Measurements from ENCODE around the gene DAND5. TPM values are rescaled to one million over a fixed set of nuclear protein-coding genes. Genes with fewer than 3 reads are reported as not detected.
A peak's percentile ranks its signal among the peaks of the same experiment; 100 is the strongest.

DAND5 gene
- total RNA-seq, 1 donor = under 0.01 TPM

DNA sequence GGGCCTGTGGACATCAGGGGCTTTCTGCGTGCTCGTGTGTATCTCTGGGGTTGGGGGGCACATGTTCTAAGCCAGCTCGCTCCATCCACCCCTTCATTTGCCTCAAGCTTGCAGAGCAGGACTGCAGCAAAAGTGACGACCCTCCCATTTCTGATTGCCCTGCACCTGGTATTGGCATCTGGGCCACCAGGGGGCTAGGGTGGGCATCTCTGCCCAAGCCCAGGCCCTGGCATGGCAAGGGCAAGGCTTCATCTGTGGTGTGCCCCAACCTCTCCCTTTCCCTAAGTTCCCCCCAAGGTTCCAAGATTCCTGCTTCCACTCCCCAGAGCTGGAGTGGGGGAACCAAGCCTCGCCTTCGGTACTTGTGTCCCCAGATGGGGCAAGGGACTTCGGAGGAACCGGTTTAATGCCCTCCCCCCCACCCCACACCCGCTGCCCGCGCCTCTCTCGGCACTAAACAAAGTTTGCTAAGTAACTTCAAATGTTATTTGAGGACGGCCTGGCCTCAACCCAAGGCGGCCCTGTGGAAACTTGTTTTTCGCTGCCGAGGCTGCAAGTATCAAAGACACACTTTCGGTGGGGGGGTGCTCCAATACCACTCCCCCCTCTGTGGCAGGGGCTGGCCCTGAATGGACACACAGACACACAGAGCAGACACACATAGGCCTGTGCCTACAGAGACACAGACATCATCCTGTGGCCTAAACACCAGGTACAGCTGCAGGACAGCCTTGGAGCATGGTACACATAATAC is 38.1 kb downstream of the DAND5 start:
- DNase-seq (ENCODE audit: low read depth in 2 of 3, low spot score in 2 of 3) = no peak

DNA sequence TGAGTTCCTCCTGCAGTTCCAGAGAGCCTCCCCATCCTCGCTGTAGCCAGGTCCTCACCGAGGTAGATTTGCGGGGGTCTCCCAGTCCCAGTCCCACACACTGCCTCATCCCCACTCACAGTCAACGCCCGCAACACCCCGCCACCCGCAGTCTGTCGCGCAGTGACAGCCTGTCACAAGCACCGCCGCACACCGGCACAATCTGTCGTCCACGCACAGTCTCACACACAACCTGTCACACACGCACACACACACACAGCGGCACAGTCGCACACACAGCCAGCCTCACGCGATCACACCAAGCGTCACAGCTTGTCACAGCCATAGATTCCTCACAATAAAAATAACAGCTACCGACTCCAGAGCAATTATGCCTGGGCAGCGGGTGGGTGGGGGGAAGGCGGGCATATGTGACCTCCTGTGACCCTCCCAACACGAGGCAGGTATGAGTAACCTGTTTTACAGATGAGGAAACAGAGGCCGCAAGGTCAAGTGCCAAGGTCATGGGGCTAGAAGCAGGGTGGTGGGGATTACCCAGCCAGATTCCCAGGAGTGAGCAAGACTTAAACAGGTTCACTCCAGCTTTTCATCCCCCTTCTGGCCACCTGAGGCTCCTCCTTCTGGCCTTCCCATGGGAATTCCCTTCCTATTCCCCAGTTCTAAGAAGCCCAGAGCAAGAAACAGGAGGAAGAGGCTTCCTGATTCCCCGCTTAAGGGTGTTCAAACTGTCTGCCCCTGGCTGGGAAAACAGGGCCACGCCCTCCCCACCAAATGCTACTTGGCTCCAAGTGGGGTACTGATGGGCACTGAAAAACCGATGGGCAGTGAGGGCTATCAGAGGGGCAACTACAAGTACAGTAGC is 39.8 kb downstream of the DAND5 start:
- no peak for DNase-seq (ENCODE audit: low read depth in 2 of 3, low spot score in 2 of 3)

DNA sequence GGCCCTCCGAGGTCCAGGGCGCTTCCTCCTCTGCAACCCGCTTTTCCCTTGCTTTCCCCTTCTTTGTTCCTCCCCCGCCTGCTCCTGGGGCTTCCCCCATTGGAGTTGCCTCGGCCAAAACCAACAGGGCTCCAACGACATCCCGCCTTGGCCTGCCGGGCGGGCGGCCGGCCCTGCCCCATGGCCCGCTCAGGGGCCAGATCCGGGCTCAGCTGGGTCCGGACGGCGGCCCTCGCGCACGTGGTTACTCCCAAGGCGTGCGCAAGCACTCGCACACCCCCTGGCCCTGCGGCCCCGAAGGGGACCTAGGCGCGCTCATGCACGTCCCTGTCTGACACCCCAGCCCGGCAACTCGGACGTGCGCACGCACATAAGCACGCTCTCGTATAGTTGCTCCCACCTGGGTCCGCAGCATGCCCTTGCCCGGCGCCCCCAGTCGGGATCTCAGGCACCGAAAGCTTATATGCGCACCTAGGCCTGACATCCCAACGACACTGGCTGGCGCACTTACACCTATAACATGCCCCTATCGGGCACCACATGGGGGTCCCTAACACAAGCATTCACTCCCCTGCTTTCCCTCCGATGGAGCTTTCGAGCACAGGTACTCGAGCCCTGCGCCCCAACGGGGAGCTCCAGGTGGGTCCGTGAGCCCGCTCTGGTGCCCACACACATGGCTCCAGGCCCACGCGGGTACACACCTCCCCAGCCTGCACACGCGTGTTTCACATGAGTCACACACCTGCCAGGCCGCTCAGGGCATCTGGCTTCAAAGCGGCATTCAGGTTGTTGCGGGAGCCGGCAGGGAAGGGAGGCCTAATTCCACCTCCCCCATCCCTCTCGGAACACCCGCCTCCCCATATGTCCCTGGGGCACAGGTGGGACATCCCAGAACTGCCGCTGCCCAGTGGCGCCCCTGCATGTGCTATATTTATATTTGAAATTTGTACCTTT is 40.9 kb downstream of the DAND5 start:
- DNase-seq (ENCODE audit: low read depth in 2 of 3, low spot score in 2 of 3) = no peak

DNA sequence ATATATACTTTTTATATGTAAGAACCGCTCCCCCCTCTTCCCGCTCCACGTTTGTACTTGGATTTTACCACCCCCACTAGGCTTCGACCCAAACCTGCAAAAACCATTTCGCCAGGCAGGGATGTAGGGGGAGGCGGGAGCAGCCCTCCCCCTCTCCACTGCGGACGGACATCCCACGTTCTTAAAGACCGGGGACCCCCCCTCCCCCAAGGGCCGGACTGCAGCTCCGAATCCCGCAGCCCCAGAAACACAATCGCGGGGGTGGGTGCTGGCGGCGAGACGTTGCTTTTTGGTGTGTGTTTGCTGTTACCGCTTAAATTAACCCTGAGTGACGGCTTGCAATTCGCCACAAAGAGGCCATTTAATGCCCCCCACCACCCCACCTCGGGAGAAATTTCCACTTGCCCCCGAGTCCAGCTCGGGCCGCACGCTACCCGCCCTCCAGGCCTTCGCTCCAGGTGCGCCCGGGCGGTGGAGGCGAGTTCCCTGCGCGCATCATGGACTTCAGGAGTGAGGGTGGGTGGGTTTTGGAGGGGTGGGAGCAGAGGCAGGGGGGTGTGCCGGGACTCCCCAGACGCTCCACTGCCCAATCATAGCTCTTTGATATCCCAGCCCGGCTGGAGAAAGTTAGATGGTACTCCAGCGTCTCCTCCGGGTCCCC is 41.7 kb downstream of the DAND5 start:
- no peak for DNase-seq (ENCODE audit: low read depth in 2 of 3, low spot score in 2 of 3)

DNA sequence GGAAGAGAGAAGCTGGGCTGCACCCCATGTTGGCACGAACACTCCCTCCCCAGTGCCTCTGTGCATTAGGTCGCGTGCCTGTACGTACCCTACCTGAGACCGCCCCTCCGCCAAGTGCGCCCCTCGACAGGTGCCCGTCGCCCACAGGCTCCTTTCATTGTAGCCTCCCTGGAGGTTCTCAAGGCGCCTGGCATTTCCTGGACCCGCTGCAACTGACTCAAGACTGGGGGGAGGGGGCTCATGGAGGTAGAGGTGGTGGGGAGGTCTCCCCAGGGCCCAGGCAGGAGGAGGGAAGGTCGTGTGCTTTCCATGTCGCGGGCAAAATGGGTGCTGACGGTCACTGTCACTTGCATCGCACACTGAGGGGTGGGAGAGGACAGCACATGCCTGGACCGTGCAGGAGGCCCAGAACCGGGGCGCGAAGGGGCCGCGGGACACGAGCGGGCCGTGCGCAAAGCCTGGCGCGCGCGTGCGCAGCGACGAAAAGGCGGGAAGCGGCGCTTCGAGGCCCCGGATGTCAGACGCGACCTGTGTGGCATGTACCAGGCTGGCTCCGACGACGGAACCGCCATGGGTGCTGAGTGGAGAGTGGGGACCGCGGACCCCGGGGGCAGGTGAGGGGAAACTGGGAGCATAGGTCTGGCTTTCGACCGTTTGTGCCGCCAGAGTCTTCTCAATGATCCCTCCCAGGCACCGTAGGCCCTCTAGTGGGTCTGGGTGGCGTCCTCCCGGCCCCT is 42.4 kb downstream of the DAND5 start:
- DNase-seq (ENCODE audit: low read depth in 2 of 3, low spot score in 2 of 3) = peak in 1 of 3 donors; percentile 29

DNA sequence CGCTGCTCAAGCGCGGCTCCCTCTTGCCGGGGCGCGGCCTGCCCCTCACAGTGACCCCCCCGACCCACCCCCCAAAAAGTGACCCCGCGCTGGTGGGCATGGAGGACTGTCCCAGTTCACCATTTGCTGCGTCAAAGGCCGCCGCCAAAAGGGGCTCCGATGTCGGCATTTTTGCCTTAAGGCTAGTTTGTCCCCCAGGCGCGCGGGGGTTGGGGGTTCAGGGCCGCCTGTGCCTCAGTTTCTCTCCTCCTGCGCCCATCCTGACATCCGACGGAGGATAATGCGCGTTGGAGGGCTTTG is 43.0 kb downstream of the DAND5 start:
- DNase-seq (ENCODE audit: low read depth in 2 of 3, low spot score in 2 of 3) = no peak

DNA sequence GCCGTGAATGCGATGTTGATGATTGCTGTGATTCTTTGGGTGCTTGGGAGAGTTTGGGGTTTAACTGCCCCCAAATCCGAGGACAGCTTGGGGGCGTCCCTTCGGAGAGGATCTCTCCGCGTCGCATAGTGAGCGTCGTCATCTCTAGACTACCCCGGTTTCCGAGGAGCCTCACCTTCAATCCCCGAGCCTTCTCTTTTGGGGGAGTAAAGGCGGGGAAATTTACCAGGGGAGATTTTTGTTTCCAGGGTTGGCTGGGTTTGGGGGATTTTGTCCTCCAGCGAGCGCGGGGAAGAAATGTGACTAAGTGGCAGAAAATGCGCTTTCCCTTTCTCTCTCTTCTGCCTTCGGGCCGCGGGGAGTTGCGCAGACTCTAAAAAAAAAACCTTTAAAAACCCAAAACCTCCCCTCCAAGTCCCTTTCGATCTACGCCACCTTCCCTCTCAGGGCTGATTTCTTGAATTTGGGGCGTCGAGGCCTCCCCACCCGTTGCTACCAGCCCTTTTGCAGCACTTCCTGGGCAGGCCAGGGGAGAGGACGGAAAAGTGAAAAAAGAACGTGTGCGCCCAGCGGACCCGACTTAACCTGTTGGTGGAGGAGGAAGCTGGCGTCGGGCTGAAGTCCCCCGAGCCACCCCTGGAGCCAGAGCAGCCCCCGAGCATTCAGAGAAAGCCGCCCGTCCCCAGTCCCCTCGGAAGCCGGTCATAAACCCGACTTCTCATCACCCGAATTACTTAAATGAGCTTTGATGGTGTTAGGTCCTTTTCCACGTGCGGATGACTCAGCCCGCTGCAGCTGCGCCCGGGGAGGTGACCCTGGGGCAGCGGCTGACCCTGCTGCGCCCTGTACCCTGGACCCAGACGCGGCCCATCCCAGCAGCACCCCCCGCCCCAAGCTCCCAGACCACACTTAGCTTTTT is 43.6 kb downstream of the DAND5 start:
- peak in 2 of 3 donors; percentile 41 to 64 for DNase-seq (ENCODE audit: low read depth in 2 of 3, low spot score in 2 of 3)

DNA sequence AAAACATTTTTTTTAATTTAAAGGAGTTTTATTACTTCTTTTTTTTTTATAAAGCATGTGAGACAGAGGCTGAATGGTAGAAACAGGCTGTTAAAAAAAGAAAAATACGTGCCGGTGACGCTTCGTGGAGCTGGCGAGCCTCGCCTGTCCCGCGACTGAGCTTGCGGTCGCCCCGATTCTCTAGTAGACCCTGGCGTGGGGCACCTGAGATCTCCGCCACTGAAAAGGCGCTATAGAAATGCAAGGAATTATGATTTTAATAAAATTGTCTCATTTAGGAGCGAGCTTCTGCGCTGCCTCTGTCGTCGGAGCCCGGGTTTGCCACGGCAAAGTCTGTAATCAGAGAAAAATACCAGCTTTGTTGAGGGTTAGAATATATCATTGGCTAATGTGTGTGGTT is 44.3 kb downstream of the DAND5 start:
- DNase-seq (ENCODE audit: low read depth in 2 of 3, low spot score in 2 of 3) = peak in 1 of 3 donors; percentile 32

DNA sequence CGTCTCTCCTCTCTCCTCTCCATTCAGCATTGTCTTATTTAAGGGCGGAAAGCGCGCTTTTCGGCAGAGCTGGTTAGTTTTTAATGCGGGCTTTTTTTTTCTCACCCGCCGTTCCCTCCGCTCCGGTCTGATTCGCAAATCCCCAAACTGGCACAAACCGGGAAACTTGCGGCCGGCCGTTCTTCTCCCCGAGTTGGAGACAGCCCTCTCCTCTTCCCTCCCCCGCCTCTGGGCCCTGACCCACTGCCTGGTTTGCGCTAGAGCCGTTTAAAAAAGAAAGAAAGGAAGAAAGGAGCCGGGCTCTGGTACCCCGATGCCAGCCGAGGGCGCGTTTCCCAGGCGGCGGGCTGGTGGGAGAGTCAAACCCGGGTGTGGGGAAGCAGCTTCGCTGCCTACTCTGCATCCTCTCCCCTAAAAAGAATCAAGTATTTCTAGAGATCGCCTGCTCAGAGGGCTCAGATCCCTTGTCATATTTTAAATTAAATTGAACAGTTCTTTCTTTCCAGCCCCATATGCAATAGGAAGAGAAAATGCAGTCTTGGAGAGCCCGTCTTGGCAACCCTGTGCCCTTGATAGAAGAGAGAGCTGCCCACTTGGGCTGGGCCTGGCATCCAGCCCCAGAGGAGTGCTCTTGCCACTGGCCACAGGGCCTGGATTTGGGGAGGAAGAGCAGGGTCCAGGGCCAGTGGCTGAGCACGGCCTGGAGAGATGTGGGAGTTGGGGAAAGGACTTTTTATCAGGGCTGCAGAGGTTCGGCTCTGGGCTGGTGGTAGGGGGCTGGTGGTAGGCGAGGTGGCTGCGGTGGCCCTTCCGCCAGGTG is 44.9 kb downstream of the DAND5 start:
- peak in 1 of 3 donors; percentile 28 for DNase-seq (ENCODE audit: low read depth in 2 of 3, low spot score in 2 of 3)

DNA sequence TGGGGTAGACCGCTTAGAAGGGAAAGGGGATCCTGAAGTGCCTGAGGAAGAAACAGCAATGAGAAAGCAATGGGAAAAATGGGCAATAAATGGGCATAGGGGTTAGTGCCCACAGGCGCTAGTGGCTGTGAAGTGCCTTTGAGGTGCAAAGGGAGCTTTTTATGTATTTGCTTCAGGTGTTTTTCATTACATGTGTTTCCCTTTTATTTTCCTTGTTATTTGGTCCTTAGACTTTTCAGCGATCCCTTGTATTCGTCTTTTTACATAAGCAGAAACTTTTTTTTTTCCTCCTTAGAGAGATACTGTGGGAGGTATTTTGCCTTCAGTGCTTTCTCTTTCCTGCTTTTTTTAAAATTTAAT is 45.5 kb downstream of the DAND5 start:
- no peak for DNase-seq (ENCODE audit: low read depth in 2 of 3, low spot score in 2 of 3)

DNA sequence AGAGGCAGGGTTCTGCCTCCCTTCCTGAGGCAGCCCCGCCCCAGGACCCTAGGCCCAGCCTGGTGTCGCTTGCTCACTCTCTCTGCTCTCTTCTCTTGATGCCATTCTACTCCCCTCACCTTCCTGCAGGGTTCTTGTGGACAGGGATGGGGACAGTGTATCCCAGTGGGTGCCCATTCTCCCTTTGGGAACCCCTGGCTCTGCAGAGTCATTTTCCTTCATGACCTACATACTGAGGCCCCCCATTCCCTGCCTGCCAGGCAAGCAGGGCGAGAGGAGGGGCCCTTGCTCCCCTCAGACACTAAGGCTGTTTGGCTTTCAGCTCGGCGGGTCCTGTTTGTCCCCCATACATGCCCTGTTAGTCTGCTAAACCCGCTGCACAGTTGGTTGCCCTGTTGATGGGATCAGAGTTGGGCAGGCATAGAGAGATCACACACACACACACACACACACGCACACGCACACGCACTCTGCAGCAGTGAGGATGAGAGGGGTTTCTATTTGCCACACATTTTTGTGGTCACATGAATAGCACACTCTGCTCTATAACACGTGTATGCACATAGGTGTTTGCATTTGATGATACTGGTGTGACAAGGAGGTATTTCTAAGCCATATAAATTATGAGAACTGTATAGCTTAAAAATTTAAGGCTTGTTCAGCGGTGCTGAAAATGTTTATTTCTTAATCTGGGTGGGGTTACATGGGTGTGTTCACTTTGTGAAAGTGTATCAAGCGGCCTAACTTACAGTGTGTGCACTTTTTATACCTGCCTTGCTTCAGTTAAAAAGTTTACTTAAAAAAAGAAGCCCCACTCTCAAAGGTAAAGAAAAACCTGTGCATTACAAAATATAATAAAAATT is 46.2 kb downstream of the DAND5 start:
- no peak for DNase-seq (ENCODE audit: low read depth in 2 of 3, low spot score in 2 of 3)

DNA sequence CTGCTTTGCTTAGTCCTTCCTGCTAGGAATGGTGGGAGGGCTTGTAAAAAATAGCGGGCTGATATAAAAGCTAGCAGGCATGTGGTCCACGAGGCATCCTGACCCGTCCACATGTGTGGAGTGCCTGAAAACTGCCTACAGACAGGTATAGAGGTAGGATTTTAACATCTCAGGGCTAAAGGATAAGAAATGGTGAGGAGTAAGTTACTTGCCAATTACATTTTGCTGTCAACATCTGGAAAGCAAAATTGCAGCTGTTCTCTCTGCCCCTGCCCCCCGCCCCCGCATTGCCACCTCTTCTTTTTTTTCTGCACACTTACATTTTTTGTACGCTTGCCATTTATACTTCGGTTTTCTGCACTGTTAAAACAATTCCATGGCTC is 46.9 kb downstream of the DAND5 start:
- DNase-seq (ENCODE audit: low read depth in 2 of 3, low spot score in 2 of 3) = no peak

DNA sequence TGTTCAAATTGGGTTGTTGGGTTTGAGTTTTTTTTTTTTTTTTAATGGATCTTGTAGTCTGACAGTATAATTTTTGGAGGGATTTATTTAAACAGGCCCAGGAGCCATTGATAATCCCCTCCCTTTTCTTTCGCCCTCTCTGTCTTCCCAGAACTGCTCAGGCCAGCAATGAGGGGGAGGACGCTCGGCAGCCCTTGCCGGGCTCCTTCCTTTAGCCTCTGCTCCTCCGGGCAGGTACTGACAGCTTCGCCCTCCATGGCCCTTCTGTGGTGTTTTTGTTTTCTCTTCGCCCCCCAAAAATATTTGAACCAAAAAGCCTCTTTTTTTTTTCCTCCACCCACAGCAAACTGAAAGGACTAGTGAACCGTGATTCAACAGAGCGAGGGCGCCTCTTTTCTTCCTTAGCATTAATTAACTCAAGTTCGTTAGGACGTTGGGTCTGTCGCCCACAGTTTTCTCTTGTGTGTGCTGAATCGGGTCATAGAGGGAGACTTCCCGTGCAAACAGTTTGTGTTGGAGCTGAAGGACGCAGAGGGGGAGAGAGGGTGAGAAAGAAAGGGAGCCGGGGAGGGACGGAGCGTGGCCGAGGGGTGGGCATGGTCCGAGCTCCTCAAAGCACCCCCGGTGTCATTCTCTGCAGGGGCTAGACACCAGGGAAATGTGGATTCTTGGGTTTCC is 47.4 kb downstream of the DAND5 start:
- no peak for DNase-seq (ENCODE audit: low read depth in 2 of 3, low spot score in 2 of 3)

DNA sequence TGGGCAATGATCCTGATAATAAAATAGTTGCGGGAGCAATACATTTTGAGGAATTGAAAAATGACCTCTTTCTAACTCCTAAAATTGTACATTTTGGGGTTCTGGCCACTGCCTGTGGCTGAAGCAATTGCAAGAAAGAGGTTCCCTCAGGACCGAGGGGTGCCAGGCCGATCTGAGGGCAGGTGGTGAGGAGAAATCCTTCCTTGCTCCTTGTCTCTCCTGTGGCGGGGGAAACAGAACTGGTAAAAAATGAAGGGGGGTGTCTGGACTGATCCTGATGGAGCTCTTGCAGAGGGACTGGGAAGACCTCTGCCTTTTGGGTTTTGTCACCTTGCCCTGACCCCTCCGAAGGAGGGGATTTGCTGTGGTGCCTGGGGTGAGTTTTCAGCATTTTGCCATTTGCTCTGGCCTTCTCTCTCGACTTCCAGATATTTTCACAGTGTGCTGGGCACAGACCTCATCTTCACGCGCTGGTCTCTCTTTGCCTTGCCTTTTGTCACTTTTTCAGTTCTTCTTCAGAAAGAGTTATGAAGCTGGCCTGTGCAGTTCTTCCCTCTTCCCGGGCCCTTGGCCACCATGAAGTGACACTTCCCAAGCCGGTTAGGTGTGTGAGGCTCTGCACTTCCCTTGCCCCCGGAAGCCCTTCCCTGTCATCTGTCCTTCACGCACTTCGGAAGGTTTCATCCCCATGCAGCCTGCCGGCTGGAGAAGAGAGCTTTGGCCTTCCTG is 48.1 kb downstream of the DAND5 start:
- no peak for DNase-seq (ENCODE audit: low read depth in 2 of 3, low spot score in 2 of 3)

DNA sequence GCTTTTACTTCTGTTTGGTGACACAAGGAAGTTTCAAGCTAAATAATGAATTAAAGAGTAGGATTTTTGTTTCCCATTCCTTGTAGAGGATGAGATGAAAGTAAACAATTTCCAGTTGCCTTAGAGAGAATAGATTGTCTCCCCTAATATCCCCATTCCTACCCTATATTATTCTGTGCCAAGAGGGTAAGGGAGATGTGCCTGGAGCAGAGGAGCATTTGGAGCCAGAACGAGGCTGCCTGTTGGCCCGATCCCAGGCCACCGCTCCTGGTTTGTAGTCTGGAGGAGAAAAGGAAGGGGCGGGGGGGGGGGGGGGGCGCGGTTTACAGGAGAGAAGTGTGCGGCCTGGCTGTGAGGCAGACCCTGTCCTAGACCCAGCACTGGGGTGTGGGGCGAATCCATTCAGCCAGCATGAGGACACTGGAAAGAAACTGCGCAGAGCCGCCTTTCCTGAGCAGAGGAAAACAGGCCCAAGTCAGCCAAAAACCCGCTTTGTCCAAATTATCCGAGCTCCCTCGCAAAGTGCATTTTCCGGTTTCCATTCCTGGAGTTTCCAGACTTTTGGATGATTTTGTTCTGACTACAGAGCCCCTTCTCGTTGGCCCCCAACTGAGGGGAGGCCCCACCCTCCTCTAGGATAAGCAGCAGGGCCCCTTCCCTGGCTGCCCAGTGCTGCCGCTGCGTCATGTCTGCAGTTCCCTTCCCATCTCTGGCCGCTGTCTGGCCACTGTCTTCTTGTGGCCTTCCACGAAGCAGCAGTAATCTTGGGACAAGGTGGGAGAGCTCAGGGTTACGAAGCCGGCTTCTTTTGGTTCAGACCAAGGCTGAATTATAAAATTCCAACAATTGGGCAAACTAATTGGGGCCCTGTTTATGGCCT is 48.9 kb downstream of the DAND5 start:
- DNase-seq (ENCODE audit: low read depth in 2 of 3, low spot score in 2 of 3) = no peak

Measured in hematopoietic multipotent progenitor cell (in vitro differentiated cells).